ENCODE measurements around the gene PDE6B. TPM values are rescaled to one million over a fixed set of nuclear protein-coding genes. Genes with fewer than 3 reads are reported as not detected.
A peak's percentile ranks its signal among the peaks of the same experiment; 100 is the strongest.

The PDE6B gene
- total RNA-seq, 1 donor from 2014 or later, result 4.1 TPM

DNA sequence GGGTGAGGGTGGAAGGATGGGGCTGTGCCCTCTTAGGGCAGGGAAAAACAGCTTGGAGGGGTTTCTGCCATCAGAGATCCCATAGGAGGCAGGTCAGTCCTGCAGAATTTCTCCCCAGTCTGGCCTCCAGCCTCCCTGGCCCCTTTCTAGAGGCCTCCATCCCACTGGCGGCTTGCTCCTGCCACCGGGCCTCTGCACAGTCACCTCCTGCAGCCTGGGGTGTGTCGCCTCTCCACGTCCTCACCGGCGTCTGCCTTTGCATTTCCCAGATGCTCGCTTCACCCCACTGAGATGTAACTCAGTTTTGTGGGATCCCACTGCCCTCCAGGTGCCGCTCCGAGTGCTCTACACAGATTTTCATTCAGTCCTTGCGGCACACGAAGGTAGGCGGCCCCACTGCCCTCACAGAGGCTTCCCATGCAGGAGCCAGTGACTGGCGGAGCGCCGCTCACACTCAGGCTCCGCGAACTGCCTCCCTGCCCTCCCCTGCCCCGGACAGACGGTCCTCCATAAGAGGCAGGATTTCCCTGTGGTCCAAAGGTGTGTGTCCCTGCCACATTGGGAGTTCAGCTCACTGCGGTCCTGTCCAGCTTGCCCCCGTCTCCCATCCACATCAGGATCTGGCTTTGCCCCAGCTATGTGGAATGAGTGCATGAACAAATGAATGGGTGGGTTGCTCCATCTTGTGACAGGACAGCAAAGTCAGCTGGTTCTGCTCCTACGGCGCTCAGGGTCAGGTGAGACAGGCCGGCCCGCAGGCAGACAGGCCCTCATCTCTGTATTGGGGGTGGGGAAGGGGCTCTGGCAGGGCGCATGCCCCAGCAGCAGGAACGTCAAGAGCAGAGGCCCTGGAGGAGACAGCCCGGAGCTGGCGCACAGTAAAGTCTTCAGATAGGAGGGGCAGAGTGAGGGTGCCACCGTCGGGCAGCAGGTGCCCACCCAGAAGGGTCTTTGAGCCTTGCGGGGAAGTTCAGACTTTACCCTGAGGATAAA is 46.6 kb upstream of the PDE6B start:
- Mint-ChIP-seq H3K4me3 (peak overlapping the region; percentile 67), H3K27ac (ENCODE audit: unreplicated experiment) (no peak overlapping the region), H3K9me3 (no peaks in the 10 kb centered on the region), H3K36me3 (ENCODE audit: low read depth) (peaks cover 2% of the 10 kb centered on the region), H3K27me3 (ENCODE audit: low read depth) (peaks cover 66% of the 10 kb centered on the region), H3K4me1 (peaks cover 27% of the 10 kb centered on the region)
- TF ChIP-seq, protein P1, sequence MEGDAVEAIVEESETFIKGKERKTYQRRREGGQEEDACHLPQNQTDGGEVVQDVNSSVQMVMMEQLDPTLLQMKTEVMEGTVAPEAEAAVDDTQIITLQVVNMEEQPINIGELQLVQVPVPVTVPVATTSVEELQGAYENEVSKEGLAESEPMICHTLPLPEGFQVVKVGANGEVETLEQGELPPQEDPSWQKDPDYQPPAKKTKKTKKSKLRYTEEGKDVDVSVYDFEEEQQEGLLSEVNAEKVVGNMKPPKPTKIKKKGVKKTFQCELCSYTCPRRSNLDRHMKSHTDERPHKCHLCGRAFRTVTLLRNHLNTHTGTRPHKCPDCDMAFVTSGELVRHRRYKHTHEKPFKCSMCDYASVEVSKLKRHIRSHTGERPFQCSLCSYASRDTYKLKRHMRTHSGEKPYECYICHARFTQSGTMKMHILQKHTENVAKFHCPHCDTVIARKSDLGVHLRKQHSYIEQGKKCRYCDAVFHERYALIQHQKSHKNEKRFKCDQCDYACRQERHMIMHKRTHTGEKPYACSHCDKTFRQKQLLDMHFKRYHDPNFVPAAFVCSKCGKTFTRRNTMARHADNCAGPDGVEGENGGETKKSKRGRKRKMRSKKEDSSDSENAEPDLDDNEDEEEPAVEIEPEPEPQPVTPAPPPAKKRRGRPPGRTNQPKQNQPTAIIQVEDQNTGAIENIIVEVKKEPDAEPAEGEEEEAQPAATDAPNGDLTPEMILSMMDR (conservative IDR thresholded peaks at IDR 0.05), result no peak
- no peak for DNase-seq (ENCODE audit: low read depth, low spot score)

GRCh38 chr4:579543-580175 is 45.7 kb upstream of the PDE6B start:
- no peak overlapping the region for H3K27ac Mint-ChIP-seq (ENCODE audit: unreplicated experiment)
- H3K4me3 Mint-ChIP-seq, result no peak overlapping the region
- no peak for DNase-seq (ENCODE audit: low read depth, low spot score)
- H3K27me3 Mint-ChIP-seq (ENCODE audit: low read depth), result peaks cover 64% of the 10 kb centered on the region
- peaks cover 7% of the 10 kb centered on the region for H3K36me3 Mint-ChIP-seq (ENCODE audit: low read depth)
- H3K9me3 Mint-ChIP-seq, result peaks cover 6% of the 10 kb centered on the region
- TF ChIP-seq, protein P1 (conservative IDR thresholded peaks at IDR 0.05), result no peak
- H3K4me1 Mint-ChIP-seq, result peaks cover 27% of the 10 kb centered on the region

DNA sequence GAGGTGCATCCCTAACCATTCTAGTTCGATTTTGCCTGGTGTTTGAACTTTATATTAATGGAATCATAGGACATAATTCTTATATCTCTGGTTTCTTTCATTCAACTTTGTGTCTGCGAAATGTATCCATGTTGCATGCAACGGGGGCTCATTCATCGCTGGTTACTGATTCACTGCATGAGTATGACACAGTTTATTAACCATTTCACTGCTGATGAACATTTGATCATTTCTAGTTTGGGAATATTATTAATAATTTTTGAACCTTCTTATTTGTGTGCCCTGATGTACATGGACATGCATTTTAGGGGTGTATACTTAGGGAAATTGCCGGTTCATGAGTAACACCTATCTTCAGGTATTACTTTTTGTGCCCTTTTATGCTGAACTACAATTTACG is 44.2 kb upstream of the PDE6B start:
- Mint-ChIP-seq H3K9me3 (peaks cover 6% of the 10 kb centered on the region), H3K27me3 (ENCODE audit: low read depth) (peaks cover 63% of the 10 kb centered on the region), H3K4me3 (peak overlapping the region; percentile 12), H3K4me1 (peaks cover 27% of the 10 kb centered on the region), H3K36me3 (ENCODE audit: low read depth) (peaks cover 7% of the 10 kb centered on the region), H3K27ac (ENCODE audit: unreplicated experiment) (no peak overlapping the region)
- DNase-seq (ENCODE audit: low read depth, low spot score), result no peak
- TF ChIP-seq, protein P1 (conservative IDR thresholded peaks at IDR 0.05), result no peak

GRCh38 chr4:581753-582361 is 43.5 kb upstream of the PDE6B start:
- TF ChIP-seq, protein P1 (conservative IDR thresholded peaks at IDR 0.05), result no peak
- Mint-ChIP-seq H3K4me1 (peaks cover 26% of the 10 kb centered on the region), H3K27me3 (ENCODE audit: low read depth) (peaks cover 62% of the 10 kb centered on the region)

DNA sequence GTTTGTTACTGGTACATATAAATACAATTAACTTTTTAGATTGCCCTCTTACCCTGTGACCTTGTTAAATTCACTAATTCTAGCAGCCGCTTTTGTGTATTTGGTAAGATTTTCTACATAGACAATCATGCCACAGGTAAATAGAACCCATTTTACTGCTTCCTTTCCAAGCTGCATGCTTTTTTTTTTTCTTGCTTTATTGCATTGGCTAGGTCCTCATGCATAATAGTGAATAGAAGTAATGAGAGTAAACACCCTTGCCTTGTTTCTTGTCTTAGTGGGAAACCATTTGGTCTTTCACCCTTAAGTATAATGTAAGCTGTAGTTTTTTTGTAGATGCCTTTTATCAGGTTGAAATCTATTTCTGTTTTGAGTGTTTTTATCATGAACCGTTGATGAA is 41.6 kb upstream of the PDE6B start:
- Mint-ChIP-seq H3K27ac (ENCODE audit: unreplicated experiment) (no peak overlapping the region), H3K27me3 (ENCODE audit: low read depth) (peaks cover 48% of the 10 kb centered on the region), H3K36me3 (ENCODE audit: low read depth) (peaks cover 7% of the 10 kb centered on the region), H3K4me3 (no peak overlapping the region), H3K4me1 (peaks cover 14% of the 10 kb centered on the region), H3K9me3 (peaks cover 9% of the 10 kb centered on the region)
- TF ChIP-seq, protein P1 (conservative IDR thresholded peaks at IDR 0.05), result no peak
- no peak for DNase-seq (ENCODE audit: low read depth, low spot score)

More at GRCh38 chr4:581753-582361, 43.5 kb upstream of the PDE6B start:
- peaks cover 7% of the 10 kb centered on the region for H3K36me3 Mint-ChIP-seq (ENCODE audit: low read depth)
- H3K9me3 Mint-ChIP-seq, result peaks cover 6% of the 10 kb centered on the region
- H3K4me3 Mint-ChIP-seq, result no peak overlapping the region
- no peak for DNase-seq (ENCODE audit: low read depth, low spot score)
- no peak overlapping the region for H3K27ac Mint-ChIP-seq (ENCODE audit: unreplicated experiment)
